HepG2 (cell line): ENCODE results near the gene TMEM256. TPM values are rescaled to one million over a fixed set of nuclear protein-coding genes. Genes with fewer than 3 reads are reported as not detected.

Experiments
- CTCF ChIP-seq: sonication (generic); formaldehyde crosslinking; IDR thresholded peaks from 2 replicates; pipeline ENCODE4 v1.5.0; 2020; ENCODE audit warnings: mild to moderate bottlenecking, missing genetic modification reagents, moderate library complexity
- GLI4 ChIP-seq: sonication (generic); formaldehyde crosslinking; IDR thresholded peaks from 2 replicates; pipeline ENCODE4 v1.5.1; 2020; ENCODE audit warnings: missing genetic modification reagents, mild to moderate bottlenecking, moderate library complexity, borderline replicate concordance
- PHF20 ChIP-seq: sonication (generic); formaldehyde crosslinking; IDR thresholded peaks from 2 replicates; pipeline ENCODE4 v1.5.0; 2020; ENCODE audit warnings: mild to moderate bottlenecking, missing genetic modification reagents
- RAD21 ChIP-seq: fragments of 450-650 bp; formaldehyde crosslinking; IDR thresholded peaks from 2 replicates; pipeline ENCODE4 v1.5.0; 2020; ENCODE audit warnings: mild to moderate bottlenecking
- SAP130 ChIP-seq: IDR thresholded peaks from 2 replicates; pipeline ENCODE4 v1.6.1; 2016; ENCODE audit warnings: low read depth
- TBX2 ChIP-seq: sonication (generic); formaldehyde crosslinking; IDR thresholded peaks from 2 replicates; pipeline ENCODE4 v1.5.0; 2020; ENCODE audit warnings: missing genetic modification reagents, mild to moderate bottlenecking, borderline replicate concordance
- TRIM22 ChIP-seq: fragments of 450-650 bp; IDR thresholded peaks from 2 replicates; pipeline ENCODE4 v1.6.1; 2017
- YEATS4 ChIP-seq: sonication (generic); formaldehyde crosslinking; IDR thresholded peaks from 2 replicates; pipeline ENCODE4 v1.4.0; 2020; ENCODE audit warnings: missing genetic modification reagents, borderline replicate concordance
- ZBTB46 ChIP-seq: sonication (generic); formaldehyde crosslinking; IDR thresholded peaks from 2 replicates; pipeline ENCODE4 v1.4.0; 2020; ENCODE audit warnings: mild to moderate bottlenecking, missing genetic modification reagents, borderline replicate concordance
- ZNF605 ChIP-seq: sonication (generic); formaldehyde crosslinking; IDR thresholded peaks from 2 replicates; pipeline ENCODE4 v1.8.0; 2022; ENCODE audit warnings: mild to moderate bottlenecking, missing genetic modification reagents
- ZNF777 ChIP-seq: sonication (generic); formaldehyde crosslinking; IDR thresholded peaks from 2 replicates; pipeline ENCODE4 v1.4.0; 2020; ENCODE audit warnings: missing genetic modification reagents
- polyA plus RNA-seq, 8 experiments: library from polyadenylated mRNA; depleted of rRNA in 3 of 8; stranded (reverse) in 7 of 8; unstranded in 1 of 8; fragments of >200 nt; fragmentation: Illumina TruSeq in 4 of 8; extraction: Trizol in 4 of 8; gene quantifications; 2 replicates each; pipeline versions ENCODE4 v1.2.1 to v1.2.3, GENCODE V29; 2011 to 2016; ENCODE audit warnings: low read depth in 4 of 8, missing spikeins in 1 of 8, mixed read lengths in 1 of 8; ENCODE audit not compliant: insufficient read depth in 1 of 8
- total RNA-seq, 5 experiments: library from RNA; depleted of rRNA; stranded (reverse); fragments of >200 nt; fragmentation: Illumina TruSeq; extraction: Trizol; gene quantifications; 2 replicates each; pipeline ENCODE4 v1.2.3, GENCODE V29; 2016; ENCODE audit warnings: low read depth in 1 of 5
- TF ChIP-seq, protein P1 (sequence below): sonication (generic); formaldehyde crosslinking; IDR thresholded peaks from 2 replicates; pipeline ENCODE4 v1.5.1; 2020; ENCODE audit warnings: mild to moderate bottlenecking, missing genetic modification reagents, borderline replicate concordance
- TF ChIP-seq, protein P2 (sequence below): IDR thresholded peaks from 2 replicates; pipeline ENCODE4 v1.6.1; 2016; ENCODE audit warnings: low read depth, missing genetic modification reagents, missing compliant biosample characterization

Gene TMEM256
- total and polyA plus RNA-seq, 2 of the 13 experiments (the other 11 are each of a cell fraction or from before 2014, with no cell fraction given), result 231 to 252 TPM

DNA sequence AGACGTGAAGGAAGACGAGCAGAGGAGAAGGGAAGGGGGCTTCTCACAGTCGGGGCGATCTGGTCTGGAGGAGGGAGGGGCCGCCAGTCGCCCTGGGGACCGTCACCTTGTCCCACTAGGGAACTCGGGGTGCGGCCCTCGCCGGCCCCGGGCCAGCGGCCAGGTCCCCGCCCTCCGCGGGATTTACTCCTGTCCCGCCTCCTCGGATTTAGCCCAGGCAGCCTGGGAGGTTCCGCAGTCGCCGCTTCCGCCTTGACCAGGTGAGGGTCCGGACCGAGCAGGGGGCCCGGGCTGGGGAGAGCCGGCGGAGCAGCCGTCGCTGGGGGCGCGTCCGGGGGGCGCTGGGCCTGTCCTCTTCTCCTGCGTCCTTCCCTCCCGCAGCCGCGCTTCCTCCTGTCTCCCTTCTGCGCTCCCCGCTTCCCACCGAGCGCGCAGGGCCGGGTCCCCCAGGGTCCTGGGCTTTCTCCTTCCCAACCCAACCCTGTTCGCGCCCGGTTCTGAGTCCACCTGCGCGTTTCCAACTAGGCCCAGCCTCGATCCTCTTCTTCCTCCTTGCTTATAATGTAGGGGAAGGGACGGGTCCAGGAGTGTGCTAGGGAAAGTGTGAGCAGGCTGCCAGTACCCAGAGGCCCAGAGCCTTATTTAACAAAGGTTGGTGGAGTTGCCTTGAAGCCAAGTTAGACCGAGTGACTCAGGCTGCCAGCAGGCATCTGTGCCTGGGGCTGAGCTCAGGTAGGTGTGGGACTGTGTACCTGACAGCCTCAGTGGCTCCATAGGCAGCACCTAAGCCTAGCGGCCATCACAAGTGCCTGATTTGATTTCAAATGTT lies 22.8 kb downstream of the TMEM256 start, which contains the start of gene TNK1 (continued):
- no peak for TF ChIP-seq TRIM22
- TF ChIP-seq, protein P1, sequence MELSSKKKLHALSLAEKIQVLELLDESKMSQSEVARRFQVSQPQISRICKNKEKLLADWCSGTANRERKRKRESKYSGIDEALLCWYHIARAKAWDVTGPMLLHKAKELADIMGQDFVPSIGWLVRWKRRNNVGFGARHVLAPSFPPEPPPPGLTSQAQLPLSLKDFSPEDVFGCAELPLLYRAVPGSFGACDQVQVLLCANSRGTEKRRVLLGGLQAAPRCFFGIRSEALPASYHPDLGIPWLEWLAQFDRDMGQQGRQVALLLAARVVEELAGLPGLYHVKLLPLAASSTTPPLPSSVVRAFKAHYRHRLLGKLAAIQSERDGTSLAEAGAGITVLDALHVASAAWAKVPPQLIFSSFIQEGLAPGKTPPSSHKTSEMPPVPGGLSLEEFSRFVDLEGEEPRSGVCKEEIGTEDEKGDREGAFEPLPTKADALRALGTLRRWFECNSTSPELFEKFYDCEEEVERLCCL, result 0 out of 2 replicates have a peak, but pooled peaks have one; percentile 0
- TF ChIP-seq RAD21, result no peak
- TF ChIP-seq PHF20 (CRISPR knock-in tag), result peak; percentile 68
- no peak for TF ChIP-seq ZBTB46 (CRISPR knock-in tag)
- 0 out of 2 replicates have a peak, but pooled peaks have one; percentile 27 for TF ChIP-seq YEATS4 (CRISPR knock-in tag)
- TF ChIP-seq ZNF777 (CRISPR knock-in tag), result peak; percentile 69
- no peak; the same call in 1 of the 2 replicates for TF ChIP-seq TBX2
- TF ChIP-seq, protein P2, sequence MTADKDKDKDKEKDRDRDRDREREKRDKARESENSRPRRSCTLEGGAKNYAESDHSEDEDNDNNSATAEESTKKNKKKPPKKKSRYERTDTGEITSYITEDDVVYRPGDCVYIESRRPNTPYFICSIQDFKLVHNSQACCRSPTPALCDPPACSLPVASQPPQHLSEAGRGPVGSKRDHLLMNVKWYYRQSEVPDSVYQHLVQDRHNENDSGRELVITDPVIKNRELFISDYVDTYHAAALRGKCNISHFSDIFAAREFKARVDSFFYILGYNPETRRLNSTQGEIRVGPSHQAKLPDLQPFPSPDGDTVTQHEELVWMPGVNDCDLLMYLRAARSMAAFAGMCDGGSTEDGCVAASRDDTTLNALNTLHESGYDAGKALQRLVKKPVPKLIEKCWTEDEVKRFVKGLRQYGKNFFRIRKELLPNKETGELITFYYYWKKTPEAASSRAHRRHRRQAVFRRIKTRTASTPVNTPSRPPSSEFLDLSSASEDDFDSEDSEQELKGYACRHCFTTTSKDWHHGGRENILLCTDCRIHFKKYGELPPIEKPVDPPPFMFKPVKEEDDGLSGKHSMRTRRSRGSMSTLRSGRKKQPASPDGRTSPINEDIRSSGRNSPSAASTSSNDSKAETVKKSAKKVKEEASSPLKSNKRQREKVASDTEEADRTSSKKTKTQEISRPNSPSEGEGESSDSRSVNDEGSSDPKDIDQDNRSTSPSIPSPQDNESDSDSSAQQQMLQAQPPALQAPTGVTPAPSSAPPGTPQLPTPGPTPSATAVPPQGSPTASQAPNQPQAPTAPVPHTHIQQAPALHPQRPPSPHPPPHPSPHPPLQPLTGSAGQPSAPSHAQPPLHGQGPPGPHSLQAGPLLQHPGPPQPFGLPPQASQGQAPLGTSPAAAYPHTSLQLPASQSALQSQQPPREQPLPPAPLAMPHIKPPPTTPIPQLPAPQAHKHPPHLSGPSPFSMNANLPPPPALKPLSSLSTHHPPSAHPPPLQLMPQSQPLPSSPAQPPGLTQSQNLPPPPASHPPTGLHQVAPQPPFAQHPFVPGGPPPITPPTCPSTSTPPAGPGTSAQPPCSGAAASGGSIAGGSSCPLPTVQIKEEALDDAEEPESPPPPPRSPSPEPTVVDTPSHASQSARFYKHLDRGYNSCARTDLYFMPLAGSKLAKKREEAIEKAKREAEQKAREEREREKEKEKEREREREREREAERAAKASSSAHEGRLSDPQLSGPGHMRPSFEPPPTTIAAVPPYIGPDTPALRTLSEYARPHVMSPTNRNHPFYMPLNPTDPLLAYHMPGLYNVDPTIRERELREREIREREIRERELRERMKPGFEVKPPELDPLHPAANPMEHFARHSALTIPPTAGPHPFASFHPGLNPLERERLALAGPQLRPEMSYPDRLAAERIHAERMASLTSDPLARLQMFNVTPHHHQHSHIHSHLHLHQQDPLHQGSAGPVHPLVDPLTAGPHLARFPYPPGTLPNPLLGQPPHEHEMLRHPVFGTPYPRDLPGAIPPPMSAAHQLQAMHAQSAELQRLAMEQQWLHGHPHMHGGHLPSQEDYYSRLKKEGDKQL (CRISPR knock-in tag), result no peak
- no peak for TF ChIP-seq GLI4 (CRISPR knock-in tag)
- TF ChIP-seq ZNF605 (CRISPR knock-in tag), result no peak
- no peak for TF ChIP-seq CTCF (CRISPR knock-in tag)
- TF ChIP-seq SAP130 (CRISPR knock-in tag), result peak; percentile 43
